Measurements from ENCODE around the gene SORCS2.

The SORCS2 gene

DNA sequence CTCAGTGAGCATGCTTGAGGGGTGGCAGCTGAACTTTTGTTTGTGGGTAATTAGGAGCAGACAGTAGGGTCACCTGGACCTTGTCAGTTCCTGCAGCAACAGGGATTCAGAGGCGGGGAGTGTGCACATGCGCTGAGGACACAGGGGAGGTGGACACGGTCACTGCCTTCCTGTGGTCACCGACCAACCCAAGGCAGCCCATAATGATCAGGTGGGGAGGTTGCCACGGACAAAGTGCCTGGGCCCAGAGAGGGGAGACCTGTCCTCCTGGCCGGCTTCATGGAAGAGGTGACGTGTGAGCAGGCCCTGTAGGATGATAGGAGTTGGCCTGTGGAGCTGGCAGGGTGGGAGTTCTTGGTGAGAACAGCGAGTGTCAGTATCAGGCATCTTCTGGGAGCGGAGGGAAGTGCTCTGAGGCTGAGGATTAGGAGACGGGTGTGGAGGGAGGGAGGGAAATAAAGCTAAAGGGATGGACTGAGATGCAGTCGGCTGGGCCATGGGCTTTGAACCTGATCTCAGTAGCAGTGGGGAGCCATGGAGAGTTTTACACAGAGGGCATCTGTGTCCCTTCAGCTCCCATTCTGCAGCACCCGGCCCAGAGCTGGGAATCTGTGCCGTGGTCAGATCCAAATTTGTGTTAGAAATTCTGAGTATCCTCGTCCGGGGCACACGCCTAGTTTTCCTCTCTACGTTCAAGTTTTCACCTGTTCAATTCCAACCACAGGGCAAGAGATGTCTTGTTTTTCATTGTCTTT is 142.4 kb downstream of the SORCS2 start:
- DNase-seq (ENCODE audit: low read depth in 1 of 2, low spot score in 1 of 2) = no peak

DNA sequence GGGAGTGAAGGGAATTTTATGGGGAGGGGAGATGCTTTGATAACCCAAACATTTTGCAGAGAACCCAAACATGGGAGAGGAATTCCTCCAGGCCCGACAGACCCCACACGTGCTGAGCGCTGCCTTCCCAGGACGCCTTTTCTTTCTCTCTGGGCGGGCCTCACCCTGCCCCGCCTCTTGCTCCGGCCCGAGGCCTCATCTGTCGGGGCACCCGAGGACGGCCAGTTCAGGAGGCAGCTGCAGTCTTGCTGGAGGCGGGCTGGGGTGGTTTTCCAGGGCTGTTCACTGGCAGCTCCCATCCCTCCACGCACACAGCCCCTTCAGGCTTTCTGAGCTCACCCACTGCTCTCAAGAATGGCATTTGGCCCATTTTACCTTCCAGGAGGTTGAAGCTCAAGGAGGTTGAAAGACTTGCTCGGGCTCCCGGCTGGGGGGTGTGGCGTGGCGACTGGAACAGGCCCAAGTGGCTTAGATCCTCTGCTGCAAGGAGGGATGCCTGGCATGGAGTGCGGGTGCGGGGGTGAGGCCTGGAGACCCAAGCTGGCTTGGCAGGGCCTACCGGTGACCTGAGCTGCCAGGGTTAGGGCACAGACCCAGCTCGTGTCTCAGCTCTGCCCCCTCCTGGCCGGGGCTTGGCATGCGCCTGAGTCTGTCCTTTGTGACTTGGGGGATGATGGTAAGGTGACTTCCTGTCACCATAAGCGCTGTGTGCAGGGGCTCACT is 143.2 kb downstream of the SORCS2 start:
- no peak for DNase-seq (ENCODE audit: low read depth in 1 of 2, low spot score in 1 of 2)

DNA sequence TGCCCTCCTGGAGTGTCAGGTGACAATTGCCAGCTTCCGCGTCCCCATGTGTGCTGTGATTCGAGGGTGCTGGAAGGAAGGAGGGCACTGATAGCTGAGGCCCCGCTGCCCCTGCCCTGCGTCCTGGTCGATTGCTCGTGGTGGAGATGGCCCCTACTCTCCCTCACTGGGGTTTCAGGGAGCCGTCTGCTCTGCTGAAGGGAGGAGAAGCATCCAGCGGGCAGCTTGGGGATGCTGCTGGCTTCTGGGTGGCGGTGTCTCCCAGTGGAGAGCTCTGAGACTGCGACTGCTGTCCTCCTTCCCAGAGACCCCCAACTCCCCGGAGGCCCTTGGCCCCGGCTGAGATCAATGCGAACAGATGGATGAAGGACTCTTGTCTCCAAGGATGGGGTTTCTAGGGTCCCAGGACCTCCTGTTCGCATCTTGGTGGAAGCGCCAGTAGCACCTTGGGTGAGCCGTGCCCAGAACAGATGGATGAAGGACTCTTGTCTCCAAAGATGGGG is 143.8 kb downstream of the SORCS2 start:
- DNase-seq (ENCODE audit: low read depth in 1 of 2, low spot score in 1 of 2) = no peak

DNA sequence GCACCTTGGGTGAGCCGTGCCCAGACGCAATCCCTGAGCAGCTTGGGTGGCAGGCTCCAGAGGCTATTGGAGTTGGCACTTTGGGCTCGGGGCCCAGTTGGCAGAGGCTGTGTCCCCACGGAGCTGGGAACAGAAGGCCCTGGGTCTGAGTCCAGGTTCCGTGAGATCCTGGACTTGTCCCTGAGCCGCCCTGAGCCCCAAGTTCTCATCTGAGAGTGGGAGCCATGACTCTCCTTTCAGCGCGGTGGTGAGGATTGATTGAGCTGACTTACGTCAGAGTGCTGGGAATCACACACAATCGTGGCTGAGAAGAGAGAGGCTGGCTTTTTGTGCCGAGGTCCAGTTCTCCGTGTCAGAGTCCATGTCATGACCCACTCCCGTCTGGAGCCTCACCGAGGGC is 144.4 kb downstream of the SORCS2 start:
- no peak for DNase-seq (ENCODE audit: low read depth in 1 of 2, low spot score in 1 of 2)

DNA sequence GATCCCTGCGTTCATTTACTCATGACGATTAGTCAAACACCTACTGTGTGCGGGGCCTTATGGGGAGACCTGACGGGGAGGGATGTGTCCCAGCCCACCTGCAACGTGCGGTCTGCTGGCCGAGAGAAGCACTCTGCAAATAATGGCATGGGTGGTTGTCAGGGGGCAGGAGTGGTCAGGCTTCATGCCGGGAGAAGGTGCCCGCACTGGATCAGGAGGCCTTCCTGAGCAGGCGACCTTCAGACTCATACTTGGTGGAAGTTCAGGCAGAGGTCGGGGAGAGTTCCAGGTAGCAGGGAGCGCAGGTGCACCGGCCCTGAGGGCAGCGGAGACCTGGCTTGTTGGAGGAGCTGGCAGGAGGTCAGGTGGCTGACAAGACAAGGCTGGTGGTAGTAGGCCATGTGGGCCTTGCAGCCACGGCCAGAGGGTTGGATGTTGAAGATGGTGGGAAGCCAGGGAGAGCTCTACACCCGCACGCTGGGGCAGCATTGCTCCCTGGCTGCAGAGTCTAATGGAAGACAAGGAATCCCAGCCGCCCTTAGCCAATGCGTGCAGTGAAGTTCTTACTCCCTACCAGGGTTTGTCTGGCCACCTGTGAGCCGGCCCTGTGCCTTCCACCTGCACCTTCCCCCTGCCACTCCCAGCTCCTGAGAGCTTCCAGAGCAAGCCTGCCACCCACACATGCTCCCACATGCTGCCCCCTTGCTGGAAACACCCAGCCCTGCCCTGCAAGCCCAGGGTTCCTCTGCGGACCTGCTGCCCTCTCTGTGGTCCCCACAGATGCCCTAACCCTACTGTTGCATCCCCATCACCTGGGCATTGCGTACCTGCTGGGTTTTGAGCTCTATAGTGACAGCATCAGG is 145.1 kb downstream of the SORCS2 start:
- DNase-seq (ENCODE audit: low read depth in 1 of 2, low spot score in 1 of 2) = no peak

DNA sequence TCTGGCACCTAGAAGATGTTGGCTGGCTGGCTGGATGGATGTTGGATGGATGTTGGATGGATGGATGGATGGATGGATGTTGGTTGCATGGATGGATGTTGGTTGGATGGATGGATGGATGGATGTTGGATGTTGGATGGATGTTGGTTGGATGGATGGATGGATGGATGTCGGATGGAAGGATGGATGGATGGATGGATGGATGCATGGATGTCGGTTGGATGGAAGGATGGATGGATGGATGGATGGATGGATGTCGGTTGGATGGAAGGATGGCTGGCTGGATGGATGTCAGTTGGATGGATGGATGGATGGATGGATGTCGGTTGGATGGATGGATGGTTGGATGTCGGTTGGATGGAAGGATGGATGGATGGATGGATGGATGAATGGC is 145.7 kb downstream of the SORCS2 start:
- DNase-seq (ENCODE audit: low read depth in 1 of 2, low spot score in 1 of 2) = no peak

DNA sequence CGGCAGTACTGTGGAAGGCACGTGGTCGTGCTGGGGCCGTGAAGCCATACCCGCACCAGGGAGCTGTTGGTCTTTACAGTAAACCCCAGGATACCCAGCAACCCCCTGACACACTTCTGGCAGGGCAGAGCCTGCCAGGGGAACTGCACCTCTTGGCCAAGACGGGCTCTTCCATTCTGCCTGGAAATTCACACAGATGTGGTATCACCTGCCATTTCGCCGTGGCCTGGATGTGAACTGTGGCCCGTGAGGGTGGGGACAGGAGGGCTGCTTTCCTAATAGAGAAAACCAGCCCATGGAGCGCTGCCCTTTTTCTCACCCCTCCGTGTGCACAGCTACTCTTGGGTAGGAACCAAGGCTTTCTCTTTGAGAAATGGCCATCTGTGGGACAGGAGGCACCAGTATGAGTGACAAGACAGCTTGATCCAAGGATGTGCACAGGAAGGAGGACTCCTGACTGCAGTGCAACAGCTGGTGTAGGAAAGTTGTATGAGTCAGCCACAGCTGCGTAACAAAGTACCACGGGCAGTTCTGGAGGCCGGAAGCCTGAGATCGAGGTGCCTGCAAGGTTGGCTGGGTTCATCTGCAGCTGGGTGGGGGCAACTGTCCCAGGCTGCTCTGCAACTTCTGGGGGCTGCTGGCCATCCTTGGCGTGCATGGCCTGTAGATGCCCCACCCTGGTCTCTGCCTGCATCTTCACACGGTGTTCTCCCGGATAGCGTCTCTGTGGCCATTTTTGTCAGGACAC is 146.7 kb downstream of the SORCS2 start:
- DNase-seq (ENCODE audit: low read depth in 1 of 2, low spot score in 1 of 2) = no peak

DNA sequence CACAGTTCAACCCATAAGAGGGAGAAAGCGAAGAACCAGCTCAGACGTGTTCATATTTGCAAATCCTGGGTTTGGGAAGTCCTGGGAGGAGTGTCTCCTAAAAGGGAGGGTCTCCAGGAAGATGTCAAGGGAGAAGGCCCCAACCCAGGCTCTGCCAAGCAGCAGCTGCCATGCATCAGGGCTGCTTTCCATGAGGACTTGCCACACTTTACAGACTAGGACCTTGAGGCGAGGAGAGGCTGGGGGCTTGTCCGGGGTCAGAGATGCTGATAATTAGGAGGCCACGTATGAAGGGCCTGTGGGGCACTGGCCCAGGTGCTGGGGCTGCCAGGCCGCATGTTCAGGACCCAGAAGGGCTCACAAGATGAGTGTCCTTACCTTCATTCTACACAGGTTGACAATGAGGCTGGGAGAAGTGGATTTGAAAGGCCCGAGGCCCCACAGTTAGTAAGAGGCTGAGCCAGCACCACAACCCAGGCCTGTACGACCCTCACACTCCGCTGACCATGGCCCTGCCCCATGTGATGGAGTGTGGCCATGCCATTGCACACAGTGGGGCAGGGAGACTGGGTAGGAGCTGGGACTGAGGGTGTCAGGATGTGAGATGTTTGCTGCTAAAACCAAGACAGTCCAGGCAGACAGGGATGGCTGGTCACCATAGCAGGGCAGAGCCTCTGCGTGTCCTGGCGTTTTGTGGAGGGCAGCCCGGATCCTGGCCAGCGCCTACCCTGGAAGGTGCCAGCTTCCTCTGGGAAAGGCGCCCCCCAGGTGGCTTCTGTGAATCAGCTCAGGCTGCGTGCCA is 147.6 kb downstream of the SORCS2 start:
- no peak for DNase-seq (ENCODE audit: low read depth in 1 of 2, low spot score in 1 of 2)

DNA sequence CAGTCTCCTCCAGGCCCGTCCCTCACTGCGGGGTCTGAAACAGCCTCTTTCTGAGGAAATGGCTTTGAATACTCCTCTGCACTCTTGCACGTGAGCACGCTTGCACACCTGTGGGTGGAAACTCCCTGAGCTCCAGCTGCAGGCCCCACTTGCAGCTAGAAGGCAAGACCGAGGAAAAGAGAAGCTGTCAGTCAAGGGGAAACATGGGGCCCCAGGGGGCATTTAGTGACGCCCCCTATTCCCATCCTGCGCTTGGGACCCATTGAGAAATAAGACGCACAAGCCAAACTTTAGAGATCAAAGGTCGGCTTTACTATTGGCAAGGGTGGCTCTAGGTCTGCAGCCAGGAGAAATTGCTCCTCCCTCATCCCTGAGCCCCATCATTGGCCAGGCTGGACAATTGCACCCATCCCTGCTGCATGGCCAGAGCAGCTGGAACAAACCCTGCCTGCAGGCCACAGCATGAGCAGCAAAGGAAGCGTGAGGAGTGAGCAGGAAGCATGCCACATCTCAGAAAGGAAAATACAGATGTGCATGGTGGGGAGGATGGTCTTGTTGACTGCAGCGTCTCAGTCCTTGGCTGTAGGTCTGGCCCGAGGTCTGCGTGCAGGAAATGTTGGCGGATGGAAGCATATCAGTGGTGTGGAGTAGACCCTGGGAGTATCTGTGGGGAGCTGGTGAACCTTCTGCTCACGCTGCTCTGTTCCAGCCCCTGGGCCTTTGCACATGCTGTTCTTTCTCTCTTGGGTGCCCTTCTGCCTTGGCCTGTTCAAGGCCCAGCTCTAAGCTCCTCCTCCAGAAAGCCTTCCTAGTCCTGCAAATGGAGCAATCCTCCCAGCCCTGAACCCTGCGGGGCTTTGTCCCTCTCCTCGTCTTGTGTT is 148.5 kb downstream of the SORCS2 start:
- DNase-seq (ENCODE audit: low read depth in 1 of 2, low spot score in 1 of 2) = no peak

DNA sequence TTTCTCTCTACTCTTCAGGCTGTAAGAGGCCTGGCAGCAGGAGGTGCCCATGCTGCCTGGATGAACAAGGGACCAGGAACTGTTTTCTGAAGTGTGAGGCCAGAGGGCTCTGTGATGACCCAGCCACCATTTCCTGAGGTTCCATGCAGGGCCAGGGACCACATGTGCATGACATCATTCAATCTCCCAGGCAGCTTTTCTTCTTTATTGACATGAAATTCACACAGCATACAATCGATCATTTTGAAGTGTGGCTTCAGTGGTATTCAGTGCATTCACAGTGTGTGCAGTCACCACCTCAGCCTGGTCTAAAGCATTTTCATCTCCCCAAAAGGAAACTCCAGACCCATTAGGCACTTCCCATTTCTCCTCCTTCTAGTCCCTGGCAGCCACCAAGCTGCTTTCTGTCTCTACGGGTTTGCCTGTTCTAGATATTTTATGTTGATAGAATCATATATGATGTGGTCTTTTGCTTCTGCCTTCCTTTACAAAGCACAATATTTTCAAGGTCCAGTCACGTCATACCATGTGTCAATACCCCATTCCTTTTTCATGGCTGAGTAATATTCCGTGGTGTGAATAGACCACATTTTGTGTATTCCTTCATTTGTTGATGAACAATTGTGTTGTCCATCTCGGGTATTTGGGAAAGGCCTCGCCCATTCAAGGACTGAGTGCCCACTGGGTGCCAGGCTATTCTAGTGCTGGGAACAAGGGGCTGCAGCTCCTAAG is 149.3 kb downstream of the SORCS2 start:
- no peak for DNase-seq (ENCODE audit: low read depth in 1 of 2, low spot score in 1 of 2)

DNA sequence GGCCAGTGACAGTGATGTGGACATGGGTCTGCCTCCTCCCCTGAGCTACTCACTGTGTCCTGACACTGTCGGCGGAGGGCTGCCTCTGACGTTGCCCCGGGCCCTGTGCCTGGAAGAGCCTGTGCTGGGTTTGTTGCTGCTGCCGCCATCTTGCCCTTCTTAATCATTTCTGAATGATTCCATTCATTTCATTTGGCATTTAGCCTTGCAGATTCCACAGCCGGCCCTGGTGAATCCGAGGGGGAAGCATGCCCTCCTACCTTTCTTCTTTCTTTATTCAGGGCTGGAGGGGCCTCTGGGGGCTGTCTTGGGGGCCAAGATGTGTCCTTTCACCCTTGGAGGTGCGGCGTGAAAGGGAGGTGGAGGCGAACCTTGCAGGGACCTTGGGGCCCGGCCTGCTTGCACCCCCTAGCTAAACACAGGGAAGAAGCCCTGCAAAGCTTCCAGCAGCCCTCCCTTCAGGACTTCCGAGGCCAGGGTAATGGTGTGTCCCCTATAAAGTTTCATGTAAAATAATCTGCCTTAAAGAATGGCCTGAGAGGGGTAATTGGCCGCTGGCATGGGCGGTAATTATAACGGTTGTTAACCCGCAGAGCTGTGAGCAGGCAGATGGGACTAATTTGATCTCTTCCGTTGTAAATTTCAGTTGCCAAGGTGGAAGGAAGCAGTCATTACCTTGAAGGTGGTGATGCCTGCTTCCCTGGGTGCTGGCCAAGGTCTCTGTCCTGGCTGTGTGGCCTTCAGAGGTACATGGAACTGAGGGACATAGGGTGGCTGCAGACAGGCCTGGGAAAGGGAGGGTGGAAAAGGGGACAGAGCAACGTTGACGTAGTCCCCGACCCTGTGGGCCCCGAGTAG is 150.1 kb downstream of the SORCS2 start:
- DNase-seq (ENCODE audit: low read depth in 1 of 2, low spot score in 1 of 2) = no peak

DNA sequence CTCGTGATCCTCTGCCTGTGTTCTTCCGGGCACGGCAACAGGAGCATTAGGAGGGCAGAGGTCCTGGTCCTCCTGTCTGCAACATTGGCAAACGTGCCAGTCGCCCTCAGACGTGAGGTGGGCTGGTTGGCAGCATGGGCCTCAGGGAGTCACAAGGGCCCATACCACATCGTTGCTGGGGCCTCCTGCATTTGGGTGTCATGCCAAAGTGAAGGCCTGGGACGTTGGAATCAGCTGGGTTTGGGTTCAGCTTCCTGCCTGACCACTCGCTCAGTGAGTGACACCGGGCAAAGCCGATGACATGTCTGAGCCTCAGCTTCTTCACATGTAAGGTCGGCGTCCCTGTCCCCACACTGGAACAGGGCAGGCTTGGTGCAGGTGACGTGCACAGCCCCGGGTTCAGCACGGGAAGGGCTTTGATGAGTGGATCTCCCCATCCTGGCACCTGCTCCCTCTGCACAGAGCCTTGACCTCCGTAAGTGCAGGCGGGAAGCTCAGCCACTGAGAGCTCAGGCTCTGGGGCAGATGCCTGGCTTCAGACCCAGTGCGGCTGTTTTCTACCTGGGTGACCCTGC is 150.8 kb downstream of the SORCS2 start:
- DNase-seq (ENCODE audit: low read depth in 1 of 2, low spot score in 1 of 2) = no peak

DNA sequence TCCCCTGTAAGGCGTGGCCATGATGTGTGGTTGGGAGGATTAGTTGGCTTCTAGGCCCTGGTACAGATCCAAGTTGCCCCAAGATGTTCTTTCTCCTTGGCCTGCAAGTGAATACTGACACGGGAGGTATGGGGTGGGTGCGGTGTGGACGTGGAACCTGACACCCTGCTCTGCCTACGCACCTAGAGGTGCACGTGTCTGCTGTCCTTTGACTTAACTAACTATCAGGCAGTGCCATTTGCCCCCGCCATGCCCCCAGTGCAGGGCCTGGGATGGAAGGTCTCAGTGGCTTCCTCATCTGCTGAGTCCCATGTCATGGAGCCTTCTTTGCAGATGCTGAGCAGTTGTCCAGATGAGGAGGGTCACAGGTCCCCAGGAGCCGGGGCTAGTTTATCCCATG is 151.6 kb downstream of the SORCS2 start:
- DNase-seq (ENCODE audit: low read depth in 1 of 2, low spot score in 1 of 2) = no peak

DNA sequence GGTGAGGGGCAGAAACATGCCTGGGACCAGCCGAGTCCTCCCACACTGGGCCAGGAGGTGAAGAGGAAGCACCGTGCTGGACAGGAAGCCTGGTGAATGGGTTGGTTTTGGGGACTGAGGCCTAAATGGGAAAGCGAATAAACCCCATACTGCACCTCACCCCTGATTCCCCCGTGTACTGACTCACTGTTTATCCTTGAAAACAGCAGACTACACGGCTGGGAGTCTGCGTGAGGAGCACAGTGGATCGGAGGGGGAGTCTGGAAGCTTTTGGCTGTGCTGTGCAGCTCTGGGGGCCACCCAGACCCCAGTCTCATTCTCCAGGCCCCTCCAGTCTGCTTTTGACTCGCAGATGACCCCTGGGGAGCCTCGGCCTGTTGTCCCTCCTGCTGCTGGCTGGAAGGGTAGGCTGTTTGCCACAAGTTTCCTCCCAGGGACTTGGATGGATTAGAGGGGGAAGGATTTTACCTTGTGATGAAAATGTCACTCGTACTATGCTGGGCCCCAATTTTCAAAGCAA is 152.4 kb downstream of the SORCS2 start:
- DNase-seq (ENCODE audit: low read depth in 1 of 2, low spot score in 1 of 2) = no peak

DNA sequence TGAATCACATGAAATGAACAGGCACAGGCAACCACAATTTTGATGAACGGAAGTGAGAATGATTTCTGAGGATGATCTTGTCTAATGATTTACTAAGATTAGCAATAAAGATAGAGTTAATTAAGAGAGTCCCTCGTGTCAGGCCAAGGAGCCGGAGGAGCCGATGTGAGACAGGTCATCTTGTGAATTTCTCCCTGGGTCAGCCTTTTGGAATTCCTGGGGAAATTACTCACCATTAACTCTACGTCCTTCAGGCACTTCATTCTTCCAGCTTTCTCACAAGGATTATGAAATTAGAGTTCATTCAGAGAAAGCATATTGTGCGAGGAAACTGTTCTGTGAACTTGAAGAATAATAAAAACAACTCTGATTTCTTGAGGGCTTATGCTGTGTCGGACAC is 155.6 kb downstream of the SORCS2 start:
- DNase-seq (ENCODE audit: low read depth in 1 of 2, low spot score in 1 of 2) = no peak

DNA sequence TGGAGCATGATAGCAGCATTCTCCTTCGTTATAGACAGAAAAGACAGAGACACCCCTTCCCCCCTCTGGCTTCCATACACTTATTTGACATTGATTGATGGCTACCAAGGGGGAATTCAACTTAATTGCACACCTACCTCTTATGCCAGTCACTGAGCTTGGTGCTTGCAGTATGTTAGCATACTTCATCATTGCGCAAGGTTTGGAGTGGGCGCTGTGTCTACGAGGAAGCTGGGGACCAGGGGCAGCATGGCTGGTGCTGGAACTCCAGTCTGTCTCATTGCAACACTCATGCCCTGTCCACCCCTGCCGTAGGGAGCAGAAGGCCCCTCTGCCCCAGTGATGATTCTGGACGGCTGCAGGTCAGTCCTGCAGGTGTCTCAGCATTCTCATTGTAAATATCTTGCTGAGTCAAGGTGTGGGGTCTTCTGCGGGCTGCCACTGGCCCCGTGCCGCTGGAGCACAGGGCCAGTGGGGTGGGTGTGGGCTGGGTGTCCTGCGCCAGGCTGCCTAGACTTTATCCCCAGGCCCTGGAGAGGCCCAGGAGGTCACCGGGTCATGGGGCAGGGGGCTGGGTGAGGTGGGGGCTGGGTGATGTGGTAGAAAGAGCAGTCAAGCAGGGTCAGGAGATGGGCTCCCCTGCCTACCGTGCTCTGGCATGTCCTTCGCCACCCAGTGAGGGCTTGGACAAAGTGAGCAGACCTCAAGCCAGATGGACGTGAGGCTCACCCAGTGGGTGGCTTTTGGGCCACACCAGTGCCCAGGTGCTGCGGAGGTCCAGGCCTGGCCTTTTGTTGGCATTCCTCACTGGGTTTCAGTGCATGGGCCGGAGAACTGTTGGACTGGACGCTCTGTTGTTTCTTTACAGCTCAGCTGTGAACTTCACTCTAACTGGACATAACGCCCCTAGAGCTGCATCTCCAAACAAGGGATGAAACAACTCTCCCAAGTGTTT is 156.9 kb downstream of the SORCS2 start:
- DNase-seq (ENCODE audit: low read depth in 1 of 2, low spot score in 1 of 2) = no peak
